Measurements from ENCODE around the gene CERS6. TPM values are rescaled to one million over a fixed set of nuclear protein-coding genes. Genes with fewer than 3 reads are reported as not detected.

Gene CERS6
- polyA plus RNA-seq, 3 donors: 7.6 to 17.7 (median 15.6) TPM

DNA sequence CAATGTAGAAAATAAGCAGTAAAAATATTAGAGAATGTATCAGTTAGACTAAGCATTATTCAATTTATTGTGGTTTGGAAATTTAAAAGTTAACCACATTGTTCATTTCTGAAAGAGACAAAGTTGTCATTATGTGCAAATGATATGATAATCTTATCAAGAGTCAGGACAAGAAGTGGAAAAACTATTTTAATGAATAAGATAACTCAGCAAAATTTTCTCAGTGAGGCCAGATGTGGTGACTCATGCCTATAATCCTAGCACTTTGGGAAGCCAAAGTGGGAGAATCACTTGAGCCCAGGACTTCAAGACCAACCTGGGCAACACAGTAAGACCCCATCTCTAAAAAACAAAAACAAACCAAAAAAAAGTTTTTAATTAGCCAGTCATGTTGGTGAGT, 39.5 kb upstream of the CERS6 start:
- peaks cover 8 to 14% of the 10 kb centered on the region in 2 donors for H3K9me3 ChIP-seq (replicated peaks in 1 of 2; ENCODE audit: control insufficient read depth in 1 of 2, insufficient read depth in 1 of 2, low read length in 2 of 2)
- no peaks in the 10 kb centered on the region for H4K20me1 ChIP-seq (ENCODE audit: insufficient read depth, low read length)
- no peak overlapping the region for H3K9ac ChIP-seq (ENCODE audit: insufficient read depth, low read length, poor library complexity, severe bottlenecking)
- H3K4me3 ChIP-seq (replicated peaks in 1 of 3; ENCODE audit: low read depth in 2 of 3, low read length in 3 of 3): no peak overlapping the region
- Mint-ChIP-seq H3K27me3 (ENCODE audit: low read depth in 3 of 3) (peaks cover 0 to 8% (median 1%) of the 10 kb centered on the region in 3 donors), H3K4me1 (peaks cover 5% of the 10 kb centered on the region), H3K27ac (no peak overlapping the region), H3K9me3 (peaks cover 10 to 25% (median 13%) of the 10 kb centered on the region in 7 donors), H3K36me3 (no peaks in the 10 kb centered on the region), H3K4me3 (no peak overlapping the region)
- H3K36me3 ChIP-seq (replicated peaks in 1 of 2; ENCODE audit: control insufficient read depth in 1 of 2, insufficient read depth in 2 of 2, low read length in 2 of 2): no peaks in the 10 kb centered on the region
- DNase-seq: no peak
- no peaks in the 10 kb centered on the region for H3K27me3 ChIP-seq (ENCODE audit: control insufficient read depth in 2 of 2, insufficient read depth in 2 of 2, low read length in 2 of 2)
- H3K79me2 ChIP-seq (ENCODE audit: insufficient read depth, low read length): no peaks in the 10 kb centered on the region
- H2AFZ ChIP-seq (ENCODE audit: insufficient read depth, low read depth, low read length, poor library complexity, severe bottlenecking): no peak overlapping the region
- TF ChIP-seq, protein P1, sequence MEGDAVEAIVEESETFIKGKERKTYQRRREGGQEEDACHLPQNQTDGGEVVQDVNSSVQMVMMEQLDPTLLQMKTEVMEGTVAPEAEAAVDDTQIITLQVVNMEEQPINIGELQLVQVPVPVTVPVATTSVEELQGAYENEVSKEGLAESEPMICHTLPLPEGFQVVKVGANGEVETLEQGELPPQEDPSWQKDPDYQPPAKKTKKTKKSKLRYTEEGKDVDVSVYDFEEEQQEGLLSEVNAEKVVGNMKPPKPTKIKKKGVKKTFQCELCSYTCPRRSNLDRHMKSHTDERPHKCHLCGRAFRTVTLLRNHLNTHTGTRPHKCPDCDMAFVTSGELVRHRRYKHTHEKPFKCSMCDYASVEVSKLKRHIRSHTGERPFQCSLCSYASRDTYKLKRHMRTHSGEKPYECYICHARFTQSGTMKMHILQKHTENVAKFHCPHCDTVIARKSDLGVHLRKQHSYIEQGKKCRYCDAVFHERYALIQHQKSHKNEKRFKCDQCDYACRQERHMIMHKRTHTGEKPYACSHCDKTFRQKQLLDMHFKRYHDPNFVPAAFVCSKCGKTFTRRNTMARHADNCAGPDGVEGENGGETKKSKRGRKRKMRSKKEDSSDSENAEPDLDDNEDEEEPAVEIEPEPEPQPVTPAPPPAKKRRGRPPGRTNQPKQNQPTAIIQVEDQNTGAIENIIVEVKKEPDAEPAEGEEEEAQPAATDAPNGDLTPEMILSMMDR (IDR thresholded peaks at IDR 0.05): no peak
- no peak overlapping the region for H3K27ac ChIP-seq (ENCODE audit: low read depth in 1 of 2, low read length in 2 of 2)
- no peaks in the 10 kb centered on the region for H3K4me1 ChIP-seq (ENCODE audit: control insufficient read depth in 1 of 2, insufficient read depth in 2 of 2, low read length in 2 of 2)
- H3K4me2 ChIP-seq (replicated peaks; ENCODE audit: extremely low read depth, low read length, poor library complexity, severe bottlenecking): no peak overlapping the region
- intact Hi-C loops (cut with micrococcal nuclease): no loop called here

DNA sequence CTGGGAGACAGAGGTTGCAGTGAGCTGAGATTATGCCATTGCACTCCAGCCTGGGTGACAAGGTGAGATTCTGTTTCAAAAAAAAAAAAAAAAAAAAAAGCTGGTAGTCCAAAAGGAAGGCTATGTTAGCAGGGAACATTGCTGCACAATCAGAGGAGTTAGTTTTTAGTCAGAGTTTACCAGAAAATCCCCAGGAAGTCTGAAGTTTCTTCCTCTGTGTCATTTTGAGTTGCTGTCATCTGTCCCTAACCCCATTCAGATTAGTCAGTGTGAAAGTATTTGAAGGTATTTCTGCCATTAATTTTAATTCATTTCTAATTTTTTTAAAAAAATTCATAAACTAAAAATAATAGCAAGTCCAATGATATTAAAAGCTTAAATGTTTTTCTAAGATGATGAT, 33.5 kb upstream of the CERS6 start:
- H3K4me3 Mint-ChIP-seq: no peak overlapping the region
- Histone ChIP-seq H2AFZ (ENCODE audit: insufficient read depth, low read depth, low read length, poor library complexity, severe bottlenecking) (no peak overlapping the region), H4K20me1 (ENCODE audit: insufficient read depth, low read length) (no peaks in the 10 kb centered on the region)

More for the DNA sequence above, 33.5 kb upstream of the CERS6 start:
- H3K27me3 ChIP-seq (ENCODE audit: control insufficient read depth in 2 of 2, insufficient read depth in 2 of 2, low read length in 2 of 2): no peaks in the 10 kb centered on the region
- H3K79me2 ChIP-seq (ENCODE audit: insufficient read depth, low read length): no peaks in the 10 kb centered on the region
- H3K4me1 Mint-ChIP-seq: peaks cover 16% of the 10 kb centered on the region
- H3K36me3 Mint-ChIP-seq: peaks cover 0 to 5% of the 10 kb centered on the region in 2 donors
- H3K4me1 ChIP-seq (ENCODE audit: control insufficient read depth in 1 of 2, insufficient read depth in 2 of 2, low read length in 2 of 2): peaks cover 7 to 10% of the 10 kb centered on the region in 2 donors
- H3K4me2 ChIP-seq (replicated peaks; ENCODE audit: extremely low read depth, low read length, poor library complexity, severe bottlenecking): no peak overlapping the region
- H3K36me3 ChIP-seq (replicated peaks in 1 of 2; ENCODE audit: control insufficient read depth in 1 of 2, insufficient read depth in 2 of 2, low read length in 2 of 2): no peaks in the 10 kb centered on the region
- DNase-seq: no peak
- no peak overlapping the region for H3K27ac Mint-ChIP-seq
- no peak overlapping the region for H3K27ac ChIP-seq (ENCODE audit: low read depth in 1 of 2, low read length in 2 of 2)
- peaks cover 0 to 8% (median 0%) of the 10 kb centered on the region in 7 donors for H3K9me3 Mint-ChIP-seq
- peaks cover 0 to 4% (median 1%) of the 10 kb centered on the region in 3 donors for H3K27me3 Mint-ChIP-seq (ENCODE audit: low read depth in 3 of 3)
- intact Hi-C loops (cut with micrococcal nuclease): no loop called here
- no peak overlapping the region for H3K4me3 ChIP-seq (replicated peaks in 1 of 3; ENCODE audit: low read depth in 2 of 3, low read length in 3 of 3)
- H3K9ac ChIP-seq (ENCODE audit: insufficient read depth, low read length, poor library complexity, severe bottlenecking): no peak overlapping the region
- no peaks in the 10 kb centered on the region for H3K9me3 ChIP-seq (replicated peaks in 1 of 2; ENCODE audit: control insufficient read depth in 1 of 2, insufficient read depth in 1 of 2, low read length in 2 of 2)
- TF ChIP-seq, protein P1 (IDR thresholded peaks at IDR 0.05): no peak
